Prostate gland (tissue), 2 donors: ENCODE data around the gene RNF224.

Experiments used
- CTCF ChIP-seq, 4 experiments: fragments of 200-600 bp in 2 of 4; fragments of 450-650 bp in 2 of 4; sonication (generic) in 2 of 4; IDR thresholded peaks; 1 replicate in 3 of 4; 2 replicates in 1 of 4; pipeline ENCODE4 v1.5.1; 2016 to 2019; ENCODE audit warnings: antibody characterized with exemption in 4 of 4, mild to moderate bottlenecking in 2 of 4, moderate library complexity in 2 of 4
- POLR2A ChIP-seq: fragments of 450-650 bp; IDR thresholded peaks from one replicate; pipeline ENCODE4 v1.6.1; 2016; ENCODE audit warnings: antibody characterized with exemption, mild to moderate bottlenecking

DNA sequence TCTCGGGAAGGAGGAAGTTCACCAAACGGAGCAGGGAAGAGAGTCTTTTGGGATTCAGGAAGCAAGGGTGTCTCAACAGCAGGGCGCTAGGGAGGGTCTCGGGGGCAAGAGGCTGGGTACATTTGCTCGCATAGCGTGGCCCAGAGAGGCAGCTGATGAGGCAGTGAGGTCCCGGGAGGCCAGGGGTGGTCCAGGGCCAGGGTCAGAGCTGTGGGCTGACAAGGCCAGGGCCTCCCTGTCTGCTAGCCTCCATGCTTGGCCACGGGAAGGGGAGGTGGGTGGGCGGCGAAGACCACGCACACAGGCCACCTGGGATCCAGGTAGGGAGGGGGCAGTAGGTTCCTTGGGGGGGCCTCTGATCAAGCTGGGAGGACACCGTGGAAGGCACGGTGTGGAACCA is 15.8 kb upstream of the RNF224 start:
- no peak for TF ChIP-seq CTCF (IDR thresholded peaks at IDR 0.05)
- TF ChIP-seq POLR2A, result no peak
